Calu3 (cell line): ENCODE measurements around the gene IGFBP1. TPM values are rescaled to one million over a fixed set of nuclear protein-coding genes. Genes with fewer than 3 reads are reported as not detected.

Experiments
- BruUV-seq: library from RNA; stranded (reverse); fragments of 400-500 nt; replicated peaks from 2 replicates; lab custom pipeline; 2021; lab: Mats Ljungman, UMichigan
- CTCF ChIA-PET: fragments of 300-600 bp; sonication (Branson Sonifier 250); formaldehyde crosslinking; loops from one replicate; lab custom pipeline; 2022; ENCODE audit warnings: antibody characterized with exemption; lab: Charles Lee
- DNase-seq: peaks from one replicate; pipeline ENCODE4 v3.0.0; 2022
- H3K27ac Mint-ChIP-seq: one replicate; pipeline ENCODE4 v1.8.0; 2022; ENCODE audit warnings: mixed read lengths; ENCODE audit not compliant: unreplicated experiment
- H3K27me3 Mint-ChIP-seq: one replicate; pipeline ENCODE4 v1.8.0; 2022; ENCODE audit warnings: mixed read lengths; ENCODE audit not compliant: unreplicated experiment
- H3K36me3 Mint-ChIP-seq: one replicate; pipeline ENCODE4 v1.8.0; 2022; ENCODE audit warnings: mild to moderate bottlenecking, moderate library complexity, mixed read lengths; ENCODE audit not compliant: insufficient read depth, unreplicated experiment
- H3K4me1 Mint-ChIP-seq: one replicate; pipeline ENCODE4 v1.8.0; 2022; ENCODE audit warnings: mild to moderate bottlenecking, low read depth, mixed read lengths; ENCODE audit not compliant: unreplicated experiment
- H3K4me3 Mint-ChIP-seq: one replicate; pipeline ENCODE4 v1.8.0; 2022; ENCODE audit warnings: mild to moderate bottlenecking, low read depth, moderate library complexity, mixed read lengths; ENCODE audit not compliant: unreplicated experiment
- H3K9me3 Mint-ChIP-seq: one replicate; pipeline ENCODE4 v1.8.0; 2022; ENCODE audit warnings: low read depth, mixed read lengths; ENCODE audit not compliant: unreplicated experiment
- CTCF ChIP-seq: fragments of 200-600 bp; IDR thresholded peaks from one replicate; pipeline ENCODE4 v1.8.0; 2022; ENCODE audit warnings: antibody characterized with exemption; ENCODE audit not compliant: unreplicated experiment
- intact Hi-C: fragments of 100-400 bp; cut with micrococcal nuclease; formaldehyde crosslinking; loops from one replicate; pipeline ENCODE4 v1.10.0; 2022; ENCODE audit not compliant: unreplicated experiment
- total RNA-seq: library from RNA; stranded (reverse); gene quantifications from 2 replicates; pipeline ENCODE4 v1.2.3, GENCODE V29; 2022

Gene IGFBP1
- total RNA-seq, 1 experiment from 2014 or later: 6.1 TPM

GRCh38 chr7:45872116-45873034, 15.9 kb upstream of the IGFBP1 start:
- Mint-ChIP-seq H3K4me3 (no peak overlapping the region), H3K27ac (no peak overlapping the region), H3K4me1 (peaks cover 25% of the 10 kb centered on the region), H3K9me3 (peaks cover 4% of the 10 kb centered on the region), H3K27me3 (no peaks in the 10 kb centered on the region), H3K36me3 (peaks cover 9% of the 10 kb centered on the region)
- CTCF ChIA-PET: interaction anchor here (0.6 to 1.9 kb wide), 8 partner anchors 9 to 505 kb away, joined by 3 to 8 read pairs (median 3); no protein-coding TSS in a partner anchor
- peak; percentile 75 for DNase-seq
- BruUV-seq: no TSS peak
- peak; percentile 96 for TF ChIP-seq CTCF
- intact Hi-C loops: no loop called here

GRCh38 chr7:45873035-45873354, 15.3 kb upstream of the IGFBP1 start, which contains the start of gene CCDC201:
Gene CCDC201 (minus strand): TSS chr7:45873082. CDS start chr7:45873007, 75 bp downstream.
- CTCF ChIA-PET: interaction anchor here (1.9 kb wide), 1 partner anchor 9 kb away, joined by 8 read pairs; no protein-coding TSS in a partner anchor
- BruUV-seq: no TSS peak
- no peak within 1 kb of the TSS for H3K27ac Mint-ChIP-seq

GRCh38 chr7:45873355-45873754, 14.9 kb upstream of the IGFBP1 start:
- peaks cover 9% of the 10 kb centered on the region for H3K36me3 Mint-ChIP-seq
- H3K27me3 Mint-ChIP-seq: no peaks in the 10 kb centered on the region
- H3K27ac Mint-ChIP-seq: no peak overlapping the region
- CTCF ChIA-PET: interaction anchor here (0.7 kb wide), 1 partner anchor 15 kb away, joined by 5 read pairs; no protein-coding TSS in a partner anchor
- no TSS peak for BruUV-seq
- peaks cover 25% of the 10 kb centered on the region for H3K4me1 Mint-ChIP-seq
- H3K9me3 Mint-ChIP-seq: peaks cover 7% of the 10 kb centered on the region
- no peak overlapping the region for H3K4me3 Mint-ChIP-seq
- DNase-seq: no peak
- intact Hi-C loops: no loop called here
- TF ChIP-seq CTCF: no peak

More at GRCh38 chr7:45873035-45873354, 15.3 kb upstream of the IGFBP1 start, which contains the start of gene CCDC201:
- no peak for TF ChIP-seq CTCF
- H3K9me3 Mint-ChIP-seq: peaks cover 4% of the 10 kb centered on the region
- no peak within 1 kb of the TSS for H3K4me3 Mint-ChIP-seq
- peaks cover 9% of the 10 kb centered on the region for H3K36me3 Mint-ChIP-seq
- intact Hi-C loops: no loop called here
- peaks cover 25% of the 10 kb centered on the region for H3K4me1 Mint-ChIP-seq
- H3K27me3 Mint-ChIP-seq: no peaks in the 10 kb centered on the region
- DNase-seq: no peak

GRCh38 chr7:45874408-45875131, 13.7 kb upstream of the IGFBP1 start:
- H3K4me1 Mint-ChIP-seq: peaks cover 15% of the 10 kb centered on the region
- peaks cover 9% of the 10 kb centered on the region for H3K36me3 Mint-ChIP-seq
- intact Hi-C loops: no loop called here
- BruUV-seq: no TSS peak
- no peaks in the 10 kb centered on the region for H3K27me3 Mint-ChIP-seq
- CTCF ChIA-PET: interaction anchor here (1.2 kb wide), 1 partner anchor 11 kb away, joined by 3 read pairs; no protein-coding TSS in a partner anchor
- H3K27ac Mint-ChIP-seq: peak overlapping the region; percentile 53
- H3K4me3 Mint-ChIP-seq: no peak overlapping the region
- no peak for TF ChIP-seq CTCF
- no peak for DNase-seq
- peaks cover 13% of the 10 kb centered on the region for H3K9me3 Mint-ChIP-seq
